HPDE6-E6E7 (cell line): Measurements from ENCODE around the gene GALNT17.

Experiments used
- DNase-seq: peaks from one replicate; pipeline ENCODE4 v3.0.0; 2011; ENCODE audit warnings: missing footprints; ENCODE audit errors: extremely low spot score

Gene GALNT17

DNA sequence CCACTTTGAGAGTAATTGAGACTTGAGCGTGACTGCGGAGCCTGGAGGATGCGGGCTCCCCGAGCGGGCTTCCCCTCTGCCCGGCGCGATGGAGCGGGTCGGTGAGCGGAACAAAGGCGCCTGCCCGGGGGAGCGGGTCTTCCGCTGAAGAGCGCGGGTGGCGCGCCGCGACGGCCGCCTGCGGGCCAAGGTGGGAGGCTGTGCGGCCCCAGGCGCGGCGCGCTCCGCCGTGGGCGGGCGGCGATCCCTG is at the start of gene GALNT17:
TSS of gene GALNT17 (plus strand) at position 18 of the 250 bp plus-strand sequence.
- no peak for DNase-seq

DNA sequence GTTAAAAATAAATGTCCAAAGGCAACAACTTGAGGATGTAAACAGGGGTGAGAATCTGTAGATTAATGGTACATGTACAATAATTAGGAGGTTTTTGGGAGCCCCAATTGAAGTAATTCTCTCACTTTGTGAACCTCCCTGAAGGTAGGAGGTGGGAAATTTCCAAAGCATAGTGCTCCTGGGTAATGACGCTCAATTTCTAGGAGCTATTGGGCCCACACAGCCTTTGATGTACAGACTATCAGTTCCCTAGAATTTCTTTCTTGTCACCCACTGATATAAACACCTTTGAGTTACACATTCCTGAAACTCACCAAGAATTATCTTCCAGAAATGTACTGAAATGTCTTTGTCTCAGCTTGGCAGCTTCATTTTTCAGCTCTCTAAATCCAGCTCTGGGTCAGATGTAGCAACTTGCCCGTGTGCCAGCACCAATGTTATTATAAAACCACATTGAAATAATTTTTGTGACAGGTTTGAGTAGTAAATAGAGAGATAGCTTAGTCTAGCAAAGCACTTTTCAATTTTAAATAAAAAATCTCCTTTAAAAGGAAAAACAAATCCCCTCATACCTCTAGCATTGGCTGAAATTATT is 36.6 kb upstream of the GALNT17 start:
- no peak for DNase-seq

DNA sequence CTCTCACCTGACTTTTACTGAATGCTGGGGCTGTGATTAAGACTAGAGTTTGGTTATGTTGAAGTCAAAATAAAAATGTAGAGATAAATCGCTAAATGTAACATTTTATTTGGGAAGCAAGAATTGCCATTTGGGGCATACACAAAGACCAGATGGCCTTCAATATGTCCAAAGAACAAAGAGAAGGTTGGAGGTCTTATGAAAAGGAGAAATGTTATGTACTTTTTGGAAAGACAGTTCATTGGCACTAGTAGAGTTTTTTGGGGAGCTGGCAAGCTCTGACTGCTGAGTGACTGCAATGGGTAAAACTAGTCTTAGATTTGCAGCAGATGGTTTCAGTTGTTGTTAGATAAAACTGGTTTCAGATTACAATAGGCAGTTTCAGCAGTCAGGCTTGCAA is 35.6 kb upstream of the GALNT17 start:
- DNase-seq, result no peak

DNA sequence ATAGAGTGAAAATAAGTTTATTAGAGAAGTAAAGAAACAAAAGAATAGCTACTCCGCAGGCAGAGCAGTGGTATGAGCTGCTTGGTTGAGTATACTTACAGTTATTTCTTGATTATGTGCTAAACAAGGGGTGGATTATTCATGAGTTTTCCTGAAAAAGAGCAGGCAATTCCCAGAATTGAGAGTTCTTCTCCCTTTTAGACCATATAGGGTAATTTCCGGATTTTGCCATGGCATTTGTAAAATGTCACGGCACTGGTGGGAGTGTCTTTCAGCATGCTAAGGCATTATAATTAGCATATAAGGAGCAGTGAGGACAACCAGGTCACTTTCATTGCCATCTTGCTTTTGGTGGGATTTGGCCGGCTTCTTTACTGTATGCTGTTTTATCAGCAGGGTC is 25.7 kb upstream of the GALNT17 start:
- no peak for DNase-seq

DNA sequence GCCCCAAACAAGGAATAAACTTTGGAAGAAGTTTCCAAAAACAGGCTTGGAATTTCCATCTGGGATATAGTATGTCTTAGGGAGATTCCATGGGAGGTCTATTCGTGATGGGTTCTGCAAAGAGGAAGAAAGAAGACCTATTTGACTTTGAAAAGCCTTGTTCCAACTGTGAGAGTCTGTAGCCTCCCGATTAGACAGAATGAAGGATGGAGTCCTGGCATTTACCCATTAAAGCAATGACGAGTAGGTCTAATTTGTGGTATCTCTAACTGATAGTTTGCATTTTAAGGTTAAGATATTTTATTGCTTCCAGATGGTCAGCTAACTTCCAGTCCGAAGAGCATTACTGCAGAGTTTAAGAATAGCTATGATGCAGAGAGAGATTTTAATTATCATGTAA is 19.5 kb upstream of the GALNT17 start:
- DNase-seq, result no peak

DNA sequence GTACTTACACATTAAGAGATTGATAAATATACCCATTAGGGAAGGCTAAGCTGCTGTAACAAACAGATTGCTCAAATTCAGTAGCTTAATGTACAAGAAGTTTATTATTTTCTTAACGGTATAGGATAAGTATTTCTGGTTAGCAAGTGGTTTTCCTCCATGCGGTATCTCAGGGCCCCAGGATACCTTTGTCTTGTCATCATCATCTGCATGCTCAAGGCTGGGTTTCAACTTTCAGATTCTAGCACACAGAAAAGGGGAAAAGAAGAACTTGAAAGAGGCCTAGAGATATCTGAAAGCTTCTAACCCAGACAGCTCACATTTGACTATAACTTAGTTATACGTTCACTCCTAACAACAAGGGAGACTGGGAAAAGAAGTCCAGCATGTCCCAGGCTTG is 11.8 kb upstream of the GALNT17 start:
- no peak for DNase-seq

DNA sequence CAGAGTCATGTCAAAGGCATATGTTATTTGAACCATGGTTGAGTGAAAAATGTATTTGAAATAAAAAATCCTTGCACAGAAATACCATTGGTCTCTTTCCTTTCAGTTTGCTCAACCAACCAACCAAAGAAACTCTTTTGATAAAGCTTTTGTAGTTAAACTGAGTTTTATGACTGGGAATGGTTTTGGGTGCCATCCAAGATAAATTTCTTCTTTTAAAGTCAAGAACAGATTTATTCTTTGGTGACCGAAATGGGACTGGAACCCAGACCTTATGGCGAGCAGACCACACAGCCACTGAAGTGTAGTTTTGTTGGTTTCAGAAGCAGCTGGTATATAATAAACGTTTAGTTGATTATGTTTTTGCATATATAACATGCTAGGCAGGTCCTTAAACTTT is 2.8 kb upstream of the GALNT17 start:
- no peak for DNase-seq

DNA sequence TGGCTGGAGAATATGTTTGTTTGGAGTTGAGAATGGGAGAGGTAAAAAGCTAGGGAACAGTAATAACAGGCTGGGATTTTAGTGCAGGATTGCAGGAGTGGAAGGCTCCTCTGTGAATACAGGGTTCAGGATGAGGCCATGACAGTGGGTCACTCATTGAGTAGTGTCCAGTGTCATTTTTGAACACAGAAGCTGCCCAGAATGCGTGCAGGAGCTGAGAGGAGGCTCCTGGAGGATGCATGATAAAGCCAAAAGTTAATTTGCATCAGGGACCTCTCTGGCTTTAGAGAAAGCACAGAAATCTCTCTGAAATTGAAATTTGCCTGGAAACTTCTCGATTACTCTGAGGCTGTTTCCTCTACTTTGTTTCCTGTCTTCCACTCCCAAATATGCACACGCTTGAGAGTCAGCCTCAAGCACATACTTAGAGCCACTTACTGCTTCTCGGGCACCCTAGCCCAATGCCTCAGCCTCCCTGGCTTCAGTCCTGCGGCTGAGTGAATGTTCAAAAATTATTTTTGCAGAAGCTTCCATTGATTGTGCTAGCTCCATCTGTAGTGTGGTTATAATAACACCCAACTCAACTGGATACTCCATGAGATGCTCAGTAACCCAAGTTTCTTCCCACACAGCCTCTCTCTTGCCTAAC is 1.8 kb upstream of the GALNT17 start:
- no peak for DNase-seq

DNA sequence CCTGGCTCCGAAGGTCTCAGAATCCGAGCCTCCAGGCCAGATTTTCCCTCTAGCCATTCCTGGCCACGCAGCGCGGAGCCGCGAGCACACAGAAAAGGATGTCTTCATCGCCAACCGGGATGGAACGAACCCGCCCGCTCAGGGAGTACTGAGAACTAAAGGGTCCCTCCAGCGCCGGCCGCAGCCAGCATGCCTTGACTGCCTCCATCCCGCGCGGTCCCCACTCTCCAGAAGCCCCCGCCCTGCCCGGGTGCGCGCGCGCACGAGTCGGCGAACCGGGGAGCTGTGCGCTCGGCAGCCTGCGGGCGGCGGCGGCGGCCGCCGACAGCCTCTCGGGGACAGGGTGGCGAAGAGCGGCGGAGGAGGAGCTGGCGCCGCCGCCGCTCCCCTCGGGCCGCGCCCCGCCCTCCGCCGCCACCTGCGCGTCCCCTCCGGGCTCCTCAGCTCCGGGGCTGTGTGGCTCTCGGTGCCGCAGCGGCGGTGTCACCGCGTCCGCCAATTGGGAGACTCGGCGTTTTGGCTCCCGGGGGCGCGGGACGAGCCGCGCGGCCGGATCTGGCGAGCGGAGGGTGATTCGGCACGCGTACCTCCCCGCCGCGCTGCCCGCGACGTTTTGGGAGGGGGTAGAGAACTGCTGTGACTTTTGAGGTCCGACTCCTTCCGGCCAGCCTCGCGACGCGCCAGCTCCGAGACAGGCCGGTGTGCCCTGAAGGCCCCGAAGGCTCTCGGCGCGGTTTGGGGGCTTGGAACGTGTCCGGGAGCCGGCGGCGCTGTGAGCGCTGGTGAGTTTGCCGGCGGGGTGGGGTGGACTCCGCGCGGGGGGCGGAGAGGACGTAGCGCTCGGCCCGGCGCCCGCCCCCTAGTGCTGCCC is 453 bp upstream of the GALNT17 start:
- no peak for DNase-seq

DNA sequence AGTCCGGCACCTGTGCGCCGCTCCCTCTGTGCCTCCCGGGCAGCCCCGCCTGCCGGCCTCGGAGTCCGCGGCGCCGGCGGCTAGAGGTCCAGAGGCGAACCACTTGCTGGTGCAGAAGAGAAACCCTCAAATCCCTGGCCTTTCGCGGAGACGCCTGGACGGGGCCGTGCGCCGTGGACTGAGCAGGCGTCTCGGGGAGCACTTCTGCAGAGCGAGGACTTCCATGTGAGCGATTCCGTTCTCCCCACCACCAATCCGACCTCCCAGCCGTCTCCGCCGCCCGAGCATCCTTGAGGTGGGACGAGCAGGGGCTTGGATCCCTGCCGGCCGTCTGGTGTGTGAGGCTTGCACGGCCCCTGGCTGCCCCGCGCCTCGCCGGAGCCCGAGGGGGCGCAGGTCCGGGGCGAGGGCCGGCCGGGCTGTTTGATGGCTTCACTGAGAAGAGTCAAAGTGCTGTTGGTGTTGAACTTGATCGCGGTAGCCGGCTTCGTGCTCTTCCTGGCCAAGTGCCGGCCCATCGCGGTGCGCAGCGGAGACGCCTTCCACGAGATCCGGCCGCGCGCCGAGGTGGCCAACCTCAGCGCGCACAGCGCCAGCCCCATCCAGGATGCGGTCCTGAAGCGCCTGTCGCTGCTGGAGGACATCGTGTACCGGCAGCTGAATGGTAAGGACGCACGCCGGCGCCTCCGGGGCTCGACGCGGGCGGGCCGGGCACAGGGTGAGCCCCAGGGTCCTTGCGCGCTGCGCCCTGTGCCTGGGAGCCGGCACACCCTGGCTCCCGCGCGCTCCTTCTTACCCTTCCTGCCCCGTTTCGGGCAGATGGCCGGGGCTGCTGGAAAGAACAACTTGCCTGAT is 660 bp downstream of the GALNT17 start:
- no peak for DNase-seq

DNA sequence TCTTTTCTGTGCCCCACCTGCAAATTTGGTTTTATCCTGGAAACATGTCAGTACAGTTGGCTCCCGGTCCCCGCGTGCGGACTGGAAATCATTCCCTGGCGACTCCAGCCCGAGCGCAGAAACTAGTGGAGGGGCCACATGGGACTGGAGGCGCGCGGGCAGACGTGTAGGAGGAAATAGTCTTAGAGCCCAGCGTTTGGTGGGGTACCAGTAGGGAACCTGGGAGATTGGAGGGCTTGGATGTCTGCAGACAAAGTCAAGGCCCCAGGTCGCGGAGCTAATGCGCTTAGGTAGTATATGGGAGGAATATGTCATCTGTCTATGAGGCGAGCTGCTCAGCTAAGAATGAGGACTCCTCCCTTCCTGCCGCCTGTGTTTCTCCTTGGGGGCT is 1.3 kb downstream of the GALNT17 start:
- no peak for DNase-seq

DNA sequence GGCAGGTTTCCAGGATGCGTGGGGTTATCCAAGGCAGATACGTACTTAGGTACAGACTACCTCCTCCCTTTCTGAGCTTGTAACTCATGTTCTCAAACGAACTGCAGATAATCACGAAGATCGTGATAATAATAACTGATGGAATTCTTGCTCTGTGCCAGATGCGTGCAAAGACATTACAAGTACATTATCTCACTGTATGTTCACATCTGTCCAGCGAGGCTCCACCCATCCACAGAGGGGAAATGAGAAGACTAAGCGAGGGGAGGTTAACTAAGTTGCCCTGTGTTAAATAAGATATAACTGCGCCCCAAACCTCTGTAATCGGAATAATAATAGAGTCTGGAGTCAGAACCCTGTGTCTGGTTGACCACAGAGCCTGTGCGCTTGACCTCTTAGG is 1.9 kb downstream of the GALNT17 start:
- no peak for DNase-seq

DNA sequence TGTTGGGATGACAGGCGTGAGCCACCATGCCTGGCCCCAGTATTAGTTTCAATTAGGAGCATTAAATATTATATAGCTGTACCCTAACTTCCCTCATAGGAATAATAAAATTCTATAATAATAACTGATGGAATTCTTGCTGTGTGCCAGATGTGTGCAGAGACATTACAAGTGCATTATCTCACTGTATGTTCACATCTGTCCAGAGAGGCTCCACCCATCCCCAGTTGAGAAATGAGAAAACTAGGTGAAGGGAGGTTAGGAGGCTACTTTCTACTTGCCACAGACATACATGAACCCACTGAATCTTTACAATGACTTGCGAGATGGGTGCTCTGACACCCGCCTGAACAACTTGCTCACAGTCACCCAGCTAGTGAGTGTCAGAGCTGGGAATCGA is 3.2 kb downstream of the GALNT17 start:
- DNase-seq, result no peak

DNA sequence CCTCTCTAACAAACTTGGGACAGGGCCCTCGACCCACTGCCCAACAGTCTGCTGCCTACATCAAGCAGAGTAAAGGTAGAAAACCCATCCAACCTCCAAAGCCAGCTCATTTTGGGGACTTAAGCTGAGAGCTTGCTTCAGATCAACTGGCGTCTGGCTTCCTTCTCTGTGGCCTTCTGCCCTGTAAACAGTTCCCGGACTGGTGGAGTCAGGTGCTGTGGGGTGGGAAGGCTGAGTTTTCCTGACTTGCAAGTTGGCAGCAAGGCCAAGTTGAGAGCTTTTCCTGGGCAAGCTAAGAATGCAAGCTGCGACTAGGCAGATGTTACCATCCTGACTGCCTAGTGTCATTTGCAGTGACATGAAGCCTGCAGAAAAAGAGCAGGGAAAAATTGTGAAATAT is 3.7 kb downstream of the GALNT17 start:
- DNase-seq, result no peak

DNA sequence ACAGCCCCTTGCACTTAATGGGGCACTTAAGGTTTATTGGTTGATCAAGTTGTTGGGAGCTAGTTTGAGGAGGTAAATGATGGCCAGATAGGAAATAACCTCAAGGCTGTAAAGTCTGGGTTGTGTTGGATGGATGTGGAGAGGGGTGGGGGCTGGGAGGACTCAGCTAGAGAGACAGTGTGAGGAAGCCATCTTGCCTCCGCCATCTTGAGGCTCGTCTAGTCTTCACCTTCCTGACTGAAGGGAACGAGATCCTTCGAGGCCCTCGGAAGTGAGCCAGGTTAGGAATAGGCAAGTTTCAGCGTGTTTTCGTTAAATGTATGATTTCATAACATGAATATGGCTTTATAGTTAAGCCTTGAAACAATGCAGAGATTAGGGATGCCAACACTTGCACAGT is 5.5 kb downstream of the GALNT17 start:
- no peak for DNase-seq

DNA sequence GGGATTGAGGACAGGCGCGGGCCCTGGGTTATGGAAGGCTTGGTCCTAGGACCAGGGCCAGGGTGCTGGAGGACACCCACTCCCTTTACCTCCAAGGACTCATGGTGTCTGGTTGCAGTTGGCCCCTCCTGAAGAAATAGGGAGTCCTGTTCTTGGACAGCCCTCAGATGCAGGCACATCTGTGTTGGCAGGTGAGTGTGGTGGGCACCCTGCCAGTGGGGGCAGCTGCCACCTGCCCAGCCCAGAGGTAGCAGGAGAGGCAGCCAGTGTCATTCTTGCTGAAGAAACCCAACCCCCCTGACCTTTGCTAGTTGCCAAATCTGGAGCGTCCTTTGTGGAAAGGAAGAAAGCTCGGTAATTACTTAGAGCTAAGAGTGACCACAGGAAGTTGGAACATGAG is 8.3 kb downstream of the GALNT17 start:
- DNase-seq, result no peak

DNA sequence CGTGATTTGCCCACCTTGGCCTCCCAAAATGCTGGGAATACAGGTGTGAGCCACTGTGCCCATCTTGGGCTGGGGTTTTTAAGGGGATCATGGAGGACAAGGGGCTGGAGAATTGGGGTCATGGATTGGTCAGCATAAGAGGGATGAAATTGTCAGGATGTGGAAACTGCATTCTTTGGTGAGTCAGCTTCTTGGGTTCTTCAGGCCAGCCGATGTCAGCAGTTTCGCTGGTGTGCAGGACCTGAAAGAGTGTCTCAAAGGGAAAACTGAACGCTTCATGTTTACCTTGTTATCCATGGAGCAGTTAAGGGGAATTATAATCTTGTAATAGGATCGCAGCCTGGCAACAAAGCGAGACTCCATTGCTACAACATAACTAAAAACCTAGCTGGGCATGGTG is 13.0 kb downstream of the GALNT17 start:
- DNase-seq, result no peak

DNA sequence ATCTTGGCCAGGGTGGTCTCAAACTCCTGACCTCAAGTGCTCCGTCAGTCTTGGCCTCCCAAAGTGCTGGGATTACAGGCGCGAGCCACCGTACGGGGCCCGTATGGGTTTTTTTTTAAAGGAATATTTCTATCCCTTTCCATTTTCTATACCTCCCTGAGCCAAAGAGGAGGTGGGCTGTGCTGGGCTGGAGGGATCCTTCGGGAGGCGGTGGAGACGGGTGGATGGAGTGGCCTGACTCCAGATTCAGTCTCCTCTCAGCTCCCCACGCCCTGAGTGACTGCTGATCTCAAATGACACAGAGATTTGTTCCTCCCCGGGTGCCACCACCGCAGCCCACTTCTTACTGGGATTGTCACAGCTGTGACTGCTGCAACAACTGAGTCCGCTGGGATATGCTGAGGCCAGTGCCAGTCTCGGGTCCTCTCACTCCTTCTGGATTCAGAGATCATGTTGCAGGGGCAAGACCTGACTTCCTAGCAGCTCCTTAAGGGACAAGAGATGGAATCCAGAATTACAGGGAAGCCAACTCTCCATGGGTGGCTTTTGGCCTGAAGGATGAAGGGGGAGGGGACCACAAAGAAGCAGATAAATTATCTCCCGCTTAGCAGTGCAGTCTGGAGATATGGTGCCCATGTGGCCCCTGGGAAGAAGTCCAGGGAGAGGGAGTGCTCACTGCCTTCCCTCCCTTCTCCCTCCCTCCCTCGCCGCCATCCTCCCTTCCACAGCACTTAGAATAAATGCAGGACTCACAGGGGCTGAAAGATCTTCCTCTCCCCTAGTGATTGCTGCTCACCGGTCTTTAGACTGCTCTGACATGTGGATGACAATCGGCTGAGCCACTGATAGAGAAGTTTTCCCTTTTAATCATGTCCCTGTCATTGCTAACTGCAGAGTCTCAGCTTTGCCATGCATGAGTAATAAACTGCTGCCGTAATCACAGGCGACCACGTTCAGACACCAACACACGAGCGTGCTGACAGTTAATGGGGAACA is 14.3 kb downstream of the GALNT17 start:
- no peak for DNase-seq

DNA sequence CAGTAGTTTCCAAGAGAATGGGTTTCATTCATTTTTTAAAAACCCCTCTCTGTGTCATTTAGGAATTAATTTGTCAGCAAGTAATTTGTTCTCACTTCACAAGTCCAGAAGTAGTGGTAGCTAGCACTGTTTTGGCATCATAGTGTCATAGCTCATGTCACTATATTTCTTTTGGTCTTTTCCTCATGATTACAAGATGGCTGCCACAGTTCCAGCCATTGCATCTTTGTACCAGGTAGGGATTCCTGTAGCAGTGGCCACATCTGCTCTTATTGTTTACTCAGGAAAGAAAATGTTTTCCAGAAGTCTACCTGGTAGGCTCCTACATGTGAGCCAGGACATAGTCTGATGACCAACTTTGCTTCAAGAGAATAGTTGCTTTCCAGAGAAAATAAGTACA is 16.2 kb downstream of the GALNT17 start:
- no peak for DNase-seq

DNA sequence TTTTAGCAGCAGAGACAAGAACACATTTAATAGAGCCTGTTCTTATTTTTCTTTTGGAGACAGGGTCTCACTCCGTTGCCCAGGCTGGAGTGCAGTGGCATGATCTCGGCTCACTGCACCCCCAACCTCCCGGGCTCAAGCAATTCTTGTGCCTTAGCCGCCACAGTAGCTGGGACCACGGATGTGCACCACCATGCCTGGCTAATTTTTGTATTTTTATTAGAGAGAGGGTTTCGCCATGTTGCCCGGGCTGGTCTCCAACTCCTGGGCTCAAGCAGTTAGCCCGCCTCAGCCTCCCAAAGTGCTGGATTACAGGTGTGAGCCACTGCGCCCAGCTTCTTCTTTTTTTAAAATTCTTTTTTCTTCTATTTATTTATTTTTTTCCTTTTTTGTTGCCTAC is 23.3 kb downstream of the GALNT17 start:
- no peak for DNase-seq

DNA sequence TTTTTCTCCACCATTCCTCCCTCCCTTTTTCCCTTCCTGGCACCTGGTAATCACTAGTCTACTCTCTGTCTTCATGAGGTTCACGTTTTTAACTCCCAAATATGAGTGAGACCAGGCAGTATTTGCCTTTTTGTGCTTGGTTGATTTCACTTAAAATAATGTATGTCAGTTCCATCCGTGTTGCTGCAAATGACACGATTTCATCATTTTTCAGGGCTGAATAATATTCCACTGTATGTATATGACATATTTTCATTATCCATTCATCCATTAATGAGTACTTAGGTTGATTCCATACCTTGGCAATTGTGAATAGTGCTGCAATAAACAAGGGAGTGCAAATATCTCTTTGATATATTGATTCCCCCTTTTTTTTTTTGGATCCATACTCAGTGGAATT is 25.8 kb downstream of the GALNT17 start:
- DNase-seq, result no peak
